CD4-positive, alpha-beta T cell treated with Interferon gamma for 1 hour (primary cell): ENCODE data around the gene STAT4.

Experiments
- DNase-seq: peaks from one replicate; pipeline ENCODE4 v3.0.0-alpha.2; 2020

STAT4 gene

DNA sequence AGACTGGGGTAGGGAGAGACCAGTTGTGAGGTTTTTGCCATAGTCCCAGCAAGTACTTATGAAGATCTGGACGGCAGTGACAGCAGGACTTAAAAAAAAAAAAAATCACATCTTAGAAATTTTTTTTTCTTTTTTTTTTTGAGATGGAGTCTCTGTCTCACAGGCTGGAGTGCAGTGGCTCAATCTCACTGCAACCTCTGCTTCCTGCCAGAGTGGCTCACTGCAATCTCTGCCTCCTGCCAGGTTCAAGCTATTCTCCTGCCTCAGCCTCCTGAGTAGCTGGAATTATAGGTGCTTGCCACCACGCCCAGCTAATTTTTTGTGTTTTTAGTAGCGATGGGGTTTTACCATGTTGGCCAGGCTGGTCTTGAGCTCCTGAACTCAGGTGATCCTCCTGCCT is 22.4 kb upstream of the STAT4 start:
- DNase-seq = no peak

- DNase-seq = no peak
Measured at GRCh38 chr2:191171708-191172355, 21.0 kb upstream of the STAT4 start.

GRCh38 chr2:191171286-191171685 is 20.5 kb upstream of the STAT4 start:
- DNase-seq = no peak

DNA sequence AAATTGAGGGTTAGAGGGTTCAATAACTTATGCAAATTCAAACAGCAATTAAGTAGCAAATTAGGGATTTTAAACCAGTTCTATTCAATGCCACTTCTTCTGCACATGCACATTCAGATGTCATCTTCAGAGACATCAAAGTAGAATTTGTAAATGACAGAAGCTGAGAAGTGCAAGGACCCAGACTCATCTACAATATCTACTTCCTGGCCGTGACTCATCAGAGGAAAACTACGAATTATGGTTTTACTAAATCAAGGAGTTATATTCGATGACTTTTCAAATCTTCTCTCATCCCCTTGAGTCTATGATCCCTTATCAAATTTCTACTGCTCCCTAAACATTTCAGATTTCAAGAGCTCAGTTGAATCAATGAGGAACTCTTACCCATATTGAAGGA is 20.0 kb upstream of the STAT4 start:
- no peak for DNase-seq

DNA sequence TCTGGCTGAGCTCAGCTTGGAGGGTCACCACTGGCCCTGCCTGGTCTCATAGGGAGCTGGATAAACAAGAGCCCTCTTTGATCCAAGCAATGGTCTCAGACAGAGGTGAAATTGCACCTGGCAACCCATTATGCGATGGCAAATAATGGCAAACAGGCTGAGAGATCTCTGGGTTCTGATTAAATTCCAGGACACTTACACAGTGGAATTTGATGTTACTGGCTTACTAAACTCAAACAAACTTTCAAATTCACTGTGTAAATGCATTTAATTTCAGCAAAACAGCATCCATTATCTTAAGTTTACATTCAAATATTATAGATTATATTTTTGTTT is 19.5 kb upstream of the STAT4 start:
- DNase-seq = no peak

DNA sequence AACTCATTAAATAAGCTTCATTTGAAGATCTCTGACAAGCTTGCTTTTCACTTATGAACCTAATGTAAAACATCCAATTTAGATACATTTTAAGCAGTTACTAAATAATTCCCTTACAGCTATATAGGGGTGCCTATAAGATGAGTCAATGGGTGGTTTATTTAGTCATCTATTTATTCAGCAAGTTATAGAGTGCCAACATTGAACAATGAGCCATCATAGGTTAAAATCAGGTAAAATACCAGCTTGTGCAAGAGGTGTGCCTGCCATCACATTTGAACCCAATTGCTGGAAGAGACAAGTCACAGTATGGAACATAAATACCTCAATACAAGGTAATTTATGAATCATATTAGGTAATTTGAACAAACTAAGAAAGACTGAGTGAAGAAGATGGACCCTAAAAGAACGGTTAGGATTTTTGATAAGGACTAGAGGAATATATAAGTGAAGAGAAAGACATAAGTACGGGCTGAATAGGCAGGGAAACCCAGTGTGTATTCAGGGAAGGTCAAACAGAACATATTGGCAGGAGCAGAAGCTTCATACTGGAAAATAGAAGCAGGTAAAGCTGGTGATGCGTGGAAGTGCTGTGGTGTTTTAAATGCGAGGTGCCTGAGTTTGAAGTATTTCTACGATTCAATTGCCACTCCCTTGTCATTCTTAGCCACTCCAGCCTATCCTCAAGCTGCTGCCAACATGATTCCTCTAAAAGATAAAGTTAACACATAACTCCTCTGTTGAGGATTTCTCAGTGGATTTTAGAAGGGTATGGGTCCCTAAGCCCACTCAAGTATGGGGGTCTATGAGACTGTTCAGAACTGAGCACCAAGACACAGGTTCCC is 18.9 kb upstream of the STAT4 start:
- no peak for DNase-seq

GRCh38 chr2:191167766-191168165 is 17.0 kb upstream of the STAT4 start:
- DNase-seq = no peak

- no peak for DNase-seq
Measured at GRCh38 chr2:191166756-191167445, 16.1 kb upstream of the STAT4 start.

GRCh38 chr2:191166111-191166755 is 15.4 kb upstream of the STAT4 start:
- no peak for DNase-seq

- no peak for DNase-seq
Measured at GRCh38 chr2:191165176-191165643, 14.4 kb upstream of the STAT4 start.

DNA sequence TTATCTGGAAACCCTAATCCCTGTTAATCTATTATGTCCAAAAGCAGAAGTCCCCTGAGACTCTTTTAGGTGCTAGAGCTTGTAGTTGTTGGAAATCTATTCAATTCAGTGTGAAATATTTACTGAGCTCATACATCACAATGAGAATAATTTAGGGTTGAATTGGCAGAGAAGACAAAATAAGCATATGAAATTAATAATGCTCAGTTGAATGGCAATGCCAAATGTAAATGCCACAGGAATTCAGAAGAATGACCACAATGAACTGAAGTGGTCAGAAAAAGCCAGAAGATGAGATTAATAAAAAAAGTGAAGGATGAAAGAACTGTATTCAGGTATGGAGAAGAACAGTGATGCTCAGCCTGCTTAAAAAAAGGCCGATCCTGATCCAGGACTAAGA is 8.0 kb upstream of the STAT4 start:
- DNase-seq = no peak

DNA sequence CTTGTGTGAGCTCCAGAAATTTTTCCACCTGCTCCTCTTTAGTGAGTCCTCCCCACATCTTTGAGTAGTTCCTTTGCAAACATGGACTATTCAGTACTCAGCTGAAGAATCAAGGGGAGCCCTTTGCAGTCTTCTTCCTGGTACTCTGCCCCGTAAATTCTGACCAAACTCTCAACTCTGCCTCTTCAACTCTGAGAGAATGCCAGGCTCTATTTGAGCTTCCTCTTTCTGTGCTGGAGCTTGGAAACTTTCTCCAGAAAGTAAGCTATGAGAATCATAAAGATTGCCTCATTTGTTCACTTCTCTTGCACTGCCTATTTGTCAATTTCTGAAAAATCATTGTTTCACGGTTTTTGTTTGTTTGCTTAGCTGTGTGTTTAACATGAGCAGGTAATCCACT is 7.4 kb upstream of the STAT4 start:
- DNase-seq = no peak

DNA sequence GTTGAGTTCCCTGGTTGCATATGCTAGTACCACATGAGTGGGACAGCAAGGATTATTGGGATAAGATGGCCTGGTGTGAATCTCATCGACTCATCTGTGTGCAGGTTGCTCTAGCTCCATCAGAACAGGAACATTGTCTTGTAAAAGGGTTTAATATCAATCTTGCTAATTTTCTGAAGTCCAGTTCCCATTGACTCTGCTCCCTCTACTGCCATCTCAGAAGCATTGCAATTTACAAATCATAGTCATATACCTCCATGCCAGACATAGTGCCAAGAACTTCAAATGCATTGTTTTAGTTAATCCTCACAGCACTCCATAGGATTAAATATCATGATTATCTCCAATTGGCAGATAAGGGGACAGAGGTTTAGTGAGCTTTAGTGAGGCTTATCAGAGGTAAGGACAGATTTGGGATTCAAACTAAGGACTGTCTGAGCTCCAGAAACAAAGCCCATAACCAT is 4.8 kb upstream of the STAT4 start:
- DNase-seq = no peak

DNA sequence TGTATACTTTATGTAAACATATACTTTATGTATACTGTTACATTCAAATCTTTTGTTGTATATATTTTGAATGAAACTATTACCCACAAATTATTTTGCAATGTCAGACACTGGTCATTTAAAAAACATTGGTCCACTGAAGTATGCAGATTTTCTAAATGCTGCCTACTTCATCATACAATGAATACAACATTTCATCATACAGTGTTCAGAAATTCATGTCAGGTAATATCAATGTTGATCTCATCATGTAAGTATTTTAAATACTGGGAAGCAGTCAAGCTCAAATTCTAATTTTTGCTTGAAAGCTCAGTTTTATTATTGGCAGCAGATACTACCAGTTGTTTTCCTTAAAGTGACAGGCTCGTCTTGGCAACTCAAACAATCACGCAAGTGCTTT is 2.9 kb upstream of the STAT4 start:
- no peak for DNase-seq

DNA sequence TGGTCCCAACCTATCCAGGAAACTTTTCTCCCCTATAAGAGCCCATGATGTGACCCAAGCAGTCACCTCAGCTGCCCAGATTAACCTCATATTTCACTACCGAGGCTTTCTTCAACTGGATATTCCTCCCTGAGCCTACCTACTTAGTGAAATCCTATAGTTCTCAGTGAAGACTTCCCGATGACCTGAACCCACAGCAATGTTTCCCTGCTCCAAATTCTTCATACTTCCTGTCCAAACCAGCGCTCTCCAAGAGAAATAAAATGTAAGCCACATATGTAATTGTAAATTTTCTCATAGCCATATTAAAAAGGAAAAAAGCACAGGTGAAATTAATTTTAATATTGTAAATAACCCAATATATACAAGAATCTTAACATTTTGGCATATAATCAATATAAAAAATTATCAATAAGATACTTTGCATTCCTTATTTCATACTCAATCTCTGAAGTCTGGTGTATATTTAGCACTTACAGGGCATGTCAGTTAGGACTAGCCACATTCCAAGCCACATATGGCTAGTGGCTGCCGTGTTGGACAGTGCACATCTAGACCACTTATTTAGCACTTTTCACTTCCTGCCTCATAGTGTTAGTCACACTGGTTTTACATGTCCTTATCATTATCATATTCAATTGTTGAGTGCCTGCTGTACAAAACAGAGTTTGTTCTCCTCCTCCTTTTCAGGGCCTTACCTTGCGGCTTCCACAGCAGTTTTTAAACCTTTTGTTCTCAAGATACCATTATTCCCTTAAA is 1.9 kb upstream of the STAT4 start:
- peak; percentile 29 for DNase-seq

GRCh38 chr2:191151331-191151730 is 537 bp upstream of the STAT4 start:
- DNase-seq = no peak

- no peak for DNase-seq
Measured at GRCh38 chr2:191150230-191150599, 579 bp downstream of the STAT4 start.

DNA sequence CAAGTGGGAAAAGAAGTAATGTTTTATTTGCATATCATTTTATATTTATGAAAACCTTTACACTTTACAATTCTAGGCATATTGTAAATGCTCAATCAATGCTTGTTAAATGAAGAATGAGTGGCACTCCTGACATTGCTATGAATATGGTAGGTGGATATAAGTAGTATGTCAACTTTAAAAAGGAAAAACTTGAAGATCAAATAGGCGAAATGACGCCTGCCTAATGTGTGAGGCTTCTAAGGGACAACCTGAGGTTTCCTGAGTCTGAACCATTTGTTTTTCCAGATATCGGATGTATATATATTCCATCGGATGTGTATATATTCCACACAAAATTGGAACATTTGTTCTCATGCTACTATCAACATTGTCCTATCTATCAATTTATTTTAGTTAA is 1.4 kb downstream of the STAT4 start:
- no peak for DNase-seq

- no peak for DNase-seq
Measured at GRCh38 chr2:191148791-191149190, 2.0 kb downstream of the STAT4 start.

DNA sequence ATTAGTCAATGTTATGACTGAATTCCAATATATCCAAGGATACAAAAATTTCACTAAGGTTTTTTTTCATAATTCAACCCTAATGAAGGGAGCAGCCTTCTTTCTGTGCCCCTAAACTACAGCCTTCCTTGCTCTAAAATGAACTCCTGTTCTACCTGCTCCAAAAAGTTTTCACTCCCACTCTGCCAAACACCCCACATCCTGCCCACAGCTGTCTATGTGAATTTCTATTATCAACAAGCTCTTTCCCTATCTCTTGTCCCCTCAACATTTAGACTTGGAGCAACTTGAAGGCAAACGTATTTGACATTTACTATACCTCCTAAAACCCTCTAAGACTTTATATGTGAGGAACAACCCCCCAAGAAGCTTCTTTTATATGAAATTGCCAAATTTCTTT is 2.5 kb downstream of the STAT4 start:
- DNase-seq = no peak

- DNase-seq = no peak
Measured at GRCh38 chr2:191145769-191146471, 4.9 kb downstream of the STAT4 start.

DNA sequence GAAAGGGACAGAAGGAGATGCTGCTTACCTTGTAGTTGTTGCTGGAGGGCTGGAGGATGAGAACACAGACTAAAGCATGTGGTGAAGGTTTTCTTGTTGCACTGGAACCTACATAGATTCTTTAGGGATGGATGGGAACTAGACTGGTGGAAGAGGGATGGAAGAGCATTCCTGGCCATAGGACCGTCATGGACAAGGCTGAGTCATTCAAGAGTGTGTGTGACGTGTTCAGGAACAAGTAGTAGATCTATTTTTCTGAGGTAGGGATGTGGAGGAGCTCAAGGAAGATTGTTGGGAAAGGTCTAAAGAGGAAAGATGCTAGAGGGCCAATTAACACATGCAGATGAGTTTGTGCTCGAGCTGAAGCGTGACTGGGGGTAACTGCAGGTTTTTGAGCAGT is 6.6 kb downstream of the STAT4 start:
- no peak for DNase-seq
